Left ventricle myocardium superior (tissue), 1 donor: Measurements from ENCODE around the gene FBXO2. TPM values are rescaled to one million over a fixed set of nuclear protein-coding genes. Genes with fewer than 3 reads are reported as not detected.
A peak's percentile ranks its signal among the peaks of the same experiment; 100 is the strongest.

Source experiments
- ATAC-seq: fragments of 200-7000 bp; cut with Tn5 transposase; one replicate; pipeline ENCODE4 v1.9.1; 2020; ENCODE audit warnings: mild to moderate bottlenecking, moderate library complexity
- DNase-seq: peaks from one replicate; pipeline ENCODE4 v3.0.0-alpha.2; 2020
- intact Hi-C: fragments of 100-400 bp; cut with micrococcal nuclease; formaldehyde crosslinking; loops from one replicate; pipeline ENCODE4 v1.11.0; 2022
- long read RNA-seq: library from polyadenylated mRNA; unstranded; transcript quantifications from one replicate; pipeline ENCODE4 v2.0.0, GENCODE V29; 2021
- total RNA-seq: library from RNA; stranded (reverse); fragmentation: NEBNext Ultra II Directional; extraction: Animal tissue kit (Norgen Biotek cat#: 25700); gene quantifications from one replicate; pipeline ENCODE4 v1.2.1, GENCODE V29; 2021
- donor health status: DM: no; HTN: yes; CAD: no; lungs with severe emphysema.

Gene FBXO2, protein sequence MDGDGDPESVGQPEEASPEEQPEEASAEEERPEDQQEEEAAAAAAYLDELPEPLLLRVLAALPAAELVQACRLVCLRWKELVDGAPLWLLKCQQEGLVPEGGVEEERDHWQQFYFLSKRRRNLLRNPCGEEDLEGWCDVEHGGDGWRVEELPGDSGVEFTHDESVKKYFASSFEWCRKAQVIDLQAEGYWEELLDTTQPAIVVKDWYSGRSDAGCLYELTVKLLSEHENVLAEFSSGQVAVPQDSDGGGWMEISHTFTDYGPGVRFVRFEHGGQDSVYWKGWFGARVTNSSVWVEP
- total RNA-seq, result 3.9 TPM
- long read RNA-seq, transcript FBXO2-201 (6 exons, 1,560 nt), result major isoform, 8 of 15 reads
- long read RNA-seq, partial matches to known transcripts, result 7 of 15 reads
- long read RNA-seq, other reads (novel, unspliced or antisense), result 0 of 15 reads

DNA sequence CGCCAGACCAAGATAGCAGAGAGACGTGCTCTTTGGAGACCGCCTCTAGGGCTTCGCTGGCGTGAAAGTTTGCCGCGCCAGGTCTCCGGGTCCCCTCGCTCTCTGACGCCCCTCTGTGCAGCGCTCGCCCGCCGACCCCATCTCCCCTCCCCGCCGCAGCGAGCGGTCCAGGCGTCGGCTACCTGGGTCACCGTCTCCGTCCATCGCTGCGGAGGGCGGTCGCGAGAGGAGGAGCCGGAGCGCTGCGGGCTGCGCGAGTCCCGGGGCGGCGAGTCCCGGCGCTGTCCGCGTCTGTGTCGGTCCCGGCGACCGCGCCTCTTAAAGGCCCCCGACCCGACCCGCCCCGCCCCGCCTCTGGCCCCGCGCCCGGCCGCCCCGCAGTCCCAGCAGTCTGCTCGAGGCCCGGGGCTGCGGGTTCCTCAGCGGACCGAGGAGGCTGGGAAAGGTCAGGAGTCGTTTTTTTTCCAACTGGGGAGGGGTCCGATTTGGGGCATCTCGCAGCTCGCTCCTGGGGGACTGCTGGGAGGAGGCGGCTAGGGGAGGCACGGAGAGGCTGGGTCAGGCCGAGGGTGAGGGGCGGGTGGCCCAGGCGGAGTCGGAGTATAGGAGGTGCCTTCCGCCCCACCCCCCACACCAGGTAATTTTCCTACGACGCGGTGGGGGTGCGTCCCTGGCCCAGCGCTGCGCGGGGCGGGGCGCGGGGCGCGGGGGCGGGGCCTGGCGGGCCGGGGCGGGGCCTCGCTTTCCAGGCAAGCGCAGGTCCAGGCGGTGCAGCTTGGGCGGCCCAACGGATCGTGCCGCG, at the start of gene FBXO2, which contains the start of gene FBXO44:
Gene FBXO2 (minus strand): TSS at position 293 of the 802 bp plus-strand sequence. CDS start 89 bp downstream, at position 204.
Gene FBXO44 (plus strand): TSS at position 741 of the 802 bp plus-strand sequence. CDS start 959 bp downstream, outside the sequence.
- peak; percentile 82 for ATAC-seq
- DNase-seq, result peak; percentile 74
- intact Hi-C loops, result loop anchor here (10.0 kb wide), 1 partner anchor 60 kb away; no protein-coding TSS in a partner anchor

GRCh38 chr1:11703357-11704193, 49.3 kb upstream of the FBXO2 start:
- ATAC-seq (no peak), DNase-seq (no peak)
- intact Hi-C loops, result no loop called here

DNA sequence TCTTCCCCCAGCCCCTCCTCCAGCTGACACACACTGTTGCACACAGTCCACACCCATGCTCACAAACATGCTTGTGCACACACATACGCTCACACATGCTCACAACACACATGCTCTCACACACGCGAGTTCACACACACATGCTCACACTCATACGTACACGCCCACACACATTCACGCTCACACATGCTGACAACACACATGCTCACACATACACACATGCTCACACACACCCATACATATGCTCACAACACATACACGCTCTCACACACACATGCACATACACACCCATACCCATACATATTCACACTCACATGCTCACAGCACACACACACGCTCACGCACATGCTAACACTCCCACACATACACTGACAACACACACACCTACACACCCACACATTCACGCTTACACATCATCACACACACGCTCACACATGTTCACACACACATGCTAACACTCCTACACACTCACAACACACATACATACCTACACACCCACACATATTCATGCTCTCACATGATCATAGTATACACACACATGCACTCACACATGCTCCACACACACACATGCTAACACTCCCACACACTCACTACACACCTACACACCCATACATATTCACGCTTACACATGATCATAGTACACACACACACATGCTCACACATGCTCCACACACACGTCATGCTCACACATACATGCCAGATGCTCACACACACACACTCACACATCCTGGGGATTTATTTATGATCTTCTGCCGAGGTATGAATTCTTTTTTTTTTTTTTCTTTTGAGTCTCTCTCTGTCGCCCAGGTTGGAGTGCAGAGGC, 48.0 kb upstream of the FBXO2 start:
- DNase-seq, result no peak
- intact Hi-C loops, result no loop called here
- ATAC-seq, result no peak

GRCh38 chr1:11701551-11701961, 47.3 kb upstream of the FBXO2 start:
- intact Hi-C loops, result no loop called here
- no peak for DNase-seq
- ATAC-seq, result peak; percentile 37

DNA sequence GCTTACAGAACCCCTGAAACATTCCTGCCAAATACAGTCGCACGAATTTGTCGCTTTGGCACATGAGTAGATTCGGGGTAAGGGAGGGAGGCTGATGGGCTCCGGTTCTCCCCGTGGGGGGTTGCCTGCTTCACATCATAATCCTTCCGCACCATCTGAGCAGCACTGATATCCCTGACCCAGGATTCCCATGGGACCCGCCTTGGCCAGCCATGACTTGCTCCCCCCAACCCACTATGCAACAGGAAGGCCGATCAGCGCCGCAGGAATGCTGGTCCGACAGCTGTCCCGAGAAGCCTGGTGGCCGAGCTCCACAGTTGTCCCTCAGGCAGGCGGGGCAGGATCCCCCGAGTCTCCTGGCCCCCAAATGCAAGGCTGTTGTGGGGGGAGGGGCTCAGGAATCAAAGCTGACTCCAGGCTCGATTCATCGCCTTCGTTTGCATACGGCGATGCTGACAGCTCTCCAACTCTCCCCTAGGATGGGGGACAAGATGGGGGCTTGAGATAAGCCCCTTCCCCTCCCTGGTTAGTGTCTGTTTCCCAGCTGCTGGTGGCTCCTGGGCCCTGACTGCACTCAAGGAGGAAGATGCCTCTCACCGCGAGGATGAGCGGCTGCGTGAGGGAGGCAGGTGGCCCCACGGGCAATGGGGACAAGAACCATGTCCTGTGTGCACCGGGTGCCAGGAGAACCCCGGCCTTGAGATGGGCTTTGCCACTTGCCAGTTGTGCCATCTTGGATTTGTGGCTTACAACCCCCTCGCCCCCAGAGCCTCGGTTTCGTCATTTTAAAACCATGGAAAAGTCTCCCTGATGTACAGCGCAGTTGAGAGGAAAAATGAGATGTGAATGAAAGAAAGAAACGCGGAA, 46.6 kb upstream of the FBXO2 start:
- DNase-seq (no peak), ATAC-seq (no peak)
- intact Hi-C loops, result no loop called here

DNA sequence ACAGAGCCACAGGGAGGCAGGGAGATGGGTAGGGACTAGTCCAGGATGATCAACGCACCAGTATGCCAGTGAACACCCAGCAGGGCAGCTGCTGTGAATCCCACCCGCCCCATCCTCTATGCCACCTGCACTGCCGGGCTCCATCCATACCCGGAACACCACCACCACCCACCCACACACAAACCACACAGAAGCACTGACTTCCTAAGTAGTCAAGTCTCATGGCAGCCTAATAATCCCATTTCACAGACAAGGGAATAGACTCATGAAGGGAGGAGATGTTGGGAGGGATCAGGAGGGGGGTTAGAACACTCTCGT, 43.6 kb upstream of the FBXO2 start:
- ATAC-seq, result no peak
- intact Hi-C loops, result no loop called here
- DNase-seq, result no peak

DNA sequence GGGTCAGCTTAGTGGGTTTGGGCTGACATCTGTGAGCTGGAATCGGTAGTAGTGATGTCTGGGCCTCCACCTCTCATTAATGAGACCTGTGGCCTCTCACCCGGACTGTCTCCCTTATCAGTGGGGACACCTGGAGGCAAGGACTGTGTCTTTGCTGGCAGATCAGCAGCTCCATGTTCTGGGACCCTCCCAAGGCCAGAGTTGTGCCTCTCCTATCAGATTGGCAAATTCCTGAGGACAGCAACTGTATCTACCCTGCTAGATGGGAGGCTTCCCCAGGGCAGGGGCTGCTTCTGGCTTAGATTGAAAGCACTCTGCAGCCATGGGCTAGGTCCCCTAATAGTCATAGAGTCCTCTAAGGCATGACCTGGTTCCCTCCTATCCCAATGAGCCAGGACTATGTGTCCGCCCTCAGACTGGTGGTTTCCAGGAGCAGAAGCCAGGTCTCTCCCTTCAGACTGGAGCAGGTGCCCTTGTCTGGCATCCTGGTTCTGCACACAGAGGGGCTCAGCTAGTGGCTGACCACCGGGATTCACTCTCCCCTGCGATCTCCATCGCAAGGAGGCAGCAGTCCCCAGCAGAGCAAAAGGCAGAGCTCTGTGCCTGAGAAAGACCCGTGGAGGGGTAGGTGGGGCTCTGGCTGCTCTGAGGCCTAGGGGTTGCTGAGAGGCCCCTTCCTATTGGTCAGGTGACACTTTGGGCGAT, 43.1 kb upstream of the FBXO2 start:
- DNase-seq (no peak), ATAC-seq (no peak)
- intact Hi-C loops, result no loop called here

- no peak for ATAC-seq
- intact Hi-C loops, result no loop called here
- no peak for DNase-seq
Observed at GRCh38 chr1:11695861-11696260, 41.6 kb upstream of the FBXO2 start.

- ATAC-seq (no peak), DNase-seq (no peak)
- intact Hi-C loops, result no loop called here
Observed at GRCh38 chr1:11693917-11694316, 39.7 kb upstream of the FBXO2 start.

- ATAC-seq (no peak), DNase-seq (no peak)
- intact Hi-C loops, result no loop called here
Observed at GRCh38 chr1:11693024-11693590, 38.9 kb upstream of the FBXO2 start.

DNA sequence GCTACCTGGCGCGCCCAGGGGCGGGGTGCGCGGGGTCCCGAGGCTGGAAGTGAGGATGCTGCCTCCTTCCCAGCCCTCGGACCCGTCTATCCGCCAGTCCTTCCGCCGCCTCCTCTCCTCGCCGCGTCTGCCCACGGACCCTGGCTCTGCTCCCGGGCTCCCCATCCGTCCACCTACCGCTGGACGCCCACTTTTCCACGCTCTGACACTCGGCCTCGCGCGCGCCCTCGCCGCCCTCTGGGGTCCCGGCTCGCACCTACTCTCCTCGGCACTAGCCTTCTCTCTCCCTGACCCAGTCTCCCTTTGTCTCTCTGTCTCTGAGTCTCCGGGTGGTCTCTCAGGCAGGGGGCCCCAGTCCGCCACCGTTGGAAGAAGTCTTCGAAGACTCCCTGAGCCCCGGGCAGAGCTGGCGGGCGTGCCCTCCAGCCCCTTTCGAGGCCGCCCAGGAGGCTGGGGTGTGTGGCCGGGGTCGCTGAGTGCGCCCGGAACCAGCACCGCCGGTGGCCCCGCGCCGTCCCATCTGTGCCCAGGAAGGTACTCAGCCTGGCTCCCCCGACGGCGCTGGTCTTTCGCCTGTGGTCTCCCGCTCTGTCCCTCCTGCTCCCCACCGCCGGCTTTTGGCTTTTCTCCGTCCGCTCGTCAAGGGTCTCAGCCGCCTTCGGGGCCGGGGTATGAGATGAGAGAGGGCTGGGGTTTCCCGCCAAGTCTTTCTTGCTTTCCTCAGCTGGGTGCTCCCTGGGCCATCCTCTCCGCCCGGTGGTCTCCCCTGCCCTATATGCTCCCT, 37.9 kb upstream of the FBXO2 start:
- ATAC-seq (no peak), DNase-seq (no peak)
- intact Hi-C loops, result no loop called here

DNA sequence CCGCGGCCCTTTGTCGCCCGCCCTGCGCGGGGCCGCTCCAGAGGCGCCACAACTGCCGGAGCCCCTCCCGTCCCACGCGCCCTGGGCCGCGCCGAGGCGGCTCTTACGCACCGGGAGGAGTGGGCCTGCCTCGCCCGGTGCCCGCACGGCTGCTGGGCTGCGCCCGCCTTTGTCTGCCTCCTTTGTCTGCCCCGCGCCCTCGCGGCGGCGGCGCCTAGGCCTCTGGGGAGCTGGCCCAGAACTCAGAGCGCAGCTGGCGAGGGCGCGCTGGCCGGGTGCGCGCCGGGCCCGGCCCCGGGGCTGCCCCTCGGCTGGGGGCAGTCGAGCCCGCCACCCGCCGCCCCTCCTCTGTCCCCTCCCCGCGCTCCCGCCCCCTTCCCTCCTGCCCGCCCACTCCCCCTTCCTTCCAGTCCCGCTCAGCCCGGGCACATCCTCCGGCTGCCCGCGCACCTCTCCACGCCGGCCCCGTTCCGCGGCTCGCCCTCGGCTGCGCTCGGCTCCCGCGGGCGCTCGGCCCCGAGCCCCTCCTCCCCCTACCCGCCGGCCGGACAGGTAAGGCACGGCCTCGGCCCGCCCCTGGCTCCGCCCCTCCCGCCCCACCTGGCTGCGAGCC, 37.2 kb upstream of the FBXO2 start, which contains the start of gene DRAXIN:
Gene DRAXIN (plus strand): TSS at position 409 of the 613 bp plus-strand sequence. CDS start 14,549 bp downstream, outside the sequence.
- ATAC-seq (no peak), DNase-seq (no peak)
- intact Hi-C loops, result no loop called here

DNA sequence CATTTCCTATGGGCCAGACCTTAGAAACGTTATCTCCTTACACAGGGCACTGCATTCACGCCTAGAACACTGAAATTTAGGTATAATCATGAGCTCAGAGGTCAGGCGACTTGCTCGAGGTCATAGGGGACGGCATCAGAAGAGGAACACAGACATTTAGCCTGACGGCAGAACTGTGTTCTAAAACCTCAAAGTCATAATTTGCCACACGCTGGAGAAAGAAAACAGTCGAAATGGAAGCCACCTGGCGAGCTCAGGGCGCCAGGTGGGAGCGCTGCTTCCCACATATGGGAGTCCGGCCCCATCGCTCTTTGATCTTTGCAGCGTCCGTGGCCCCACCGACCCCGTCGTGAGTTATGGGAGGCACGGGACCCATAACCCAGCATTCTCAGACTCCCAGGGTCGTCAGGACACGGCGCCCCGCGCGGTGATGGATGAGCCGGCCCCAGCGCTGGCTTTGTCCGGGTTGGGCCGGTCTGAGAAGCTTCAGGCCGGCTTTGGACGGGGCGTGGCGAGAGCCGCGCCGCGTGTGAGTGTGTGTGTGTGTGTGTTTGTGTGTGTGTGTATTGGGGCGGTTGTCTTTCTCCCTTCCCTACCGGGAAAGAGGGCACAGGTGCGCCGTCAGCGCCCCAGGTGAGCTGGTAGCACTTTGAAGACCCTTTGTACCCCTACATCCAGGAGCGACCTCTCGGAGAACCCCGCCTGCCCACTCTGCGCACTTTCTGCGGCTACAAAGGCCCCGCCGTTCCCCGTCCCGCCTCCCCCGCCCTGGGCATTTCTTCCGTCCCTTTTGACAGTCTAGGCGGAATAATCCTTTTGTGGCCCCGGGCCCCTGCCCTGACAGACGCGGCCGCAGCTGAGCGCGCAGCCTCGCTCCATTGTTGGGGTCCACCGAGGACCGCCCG, 36.4 kb upstream of the FBXO2 start:
- intact Hi-C loops, result no loop called here
- DNase-seq (no peak), ATAC-seq (no peak)

DNA sequence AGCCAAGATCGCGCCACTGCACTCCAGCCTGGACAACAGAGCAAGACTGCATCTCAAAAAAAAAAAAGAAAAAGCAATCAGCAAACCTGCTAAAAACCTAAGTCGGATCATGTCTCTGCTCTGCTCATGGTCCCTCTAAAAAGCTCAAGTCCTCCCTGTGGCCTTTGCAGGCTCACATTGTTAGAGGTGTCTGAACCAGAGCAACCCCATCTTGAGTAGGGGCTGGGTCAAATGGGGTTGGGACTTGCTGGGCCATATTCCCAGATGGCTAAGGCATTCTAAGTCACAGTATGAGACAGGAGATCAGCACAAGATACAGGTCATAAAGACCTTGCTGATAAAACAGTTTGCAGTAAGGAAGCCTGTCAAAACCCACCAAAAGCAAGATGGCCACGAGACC, 34.3 kb upstream of the FBXO2 start:
- ATAC-seq, result no peak
- intact Hi-C loops, result no loop called here
- DNase-seq, result no peak
